Endodermal cell (in vitro differentiated cells): Measurements from ENCODE around the gene ZNRF3. TPM values are rescaled to one million over a fixed set of nuclear protein-coding genes. Genes with fewer than 3 reads are reported as not detected.

Source experiments
- DNase-seq: peaks from one replicate; pipeline ENCODE4 v3.0.0-alpha.2; 2017
- H3K27ac ChIP-seq: 2 replicates; pipeline ENCODE4 v1.5.1; 2013; ENCODE audit warnings: mild to moderate bottlenecking, low read depth, low read length, moderate library complexity
- H3K27me3 ChIP-seq: 2 replicates; pipeline ENCODE4 v1.6.1; 2013; ENCODE audit warnings: mild to moderate bottlenecking, low read length, moderate library complexity; ENCODE audit not compliant: insufficient read depth, control insufficient read depth, poor library complexity, severe bottlenecking
- H3K36me3 ChIP-seq: 2 replicates; pipeline ENCODE4 v1.7.0; 2013; ENCODE audit warnings: mild to moderate bottlenecking, low read length, moderate library complexity; ENCODE audit not compliant: control insufficient read depth, insufficient read depth
- H3K4me1 ChIP-seq: one replicate; pipeline ENCODE4 v1.7.0; 2013; ENCODE audit warnings: low read length; ENCODE audit not compliant: control insufficient read depth, insufficient read depth
- H3K4me3 ChIP-seq: 2 replicates; pipeline ENCODE4 v1.5.1; 2013; ENCODE audit warnings: mild to moderate bottlenecking, low read length, moderate library complexity
- H3K9ac ChIP-seq: 2 replicates; pipeline ENCODE4 v1.6.1; 2013; ENCODE audit warnings: mild to moderate bottlenecking, low read length, moderate library complexity; ENCODE audit not compliant: poor library complexity, severe bottlenecking; ENCODE audit errors: extremely low read depth
- H3K9me3 ChIP-seq: 2 replicates; pipeline ENCODE4 v1.6.1; 2013; ENCODE audit warnings: mild to moderate bottlenecking, low read length, moderate library complexity; ENCODE audit not compliant: control insufficient read depth
- H3K27ac Mint-ChIP-seq: 2 replicates; pipeline ENCODE4 v1.8.0; 2020; ENCODE audit warnings: mixed read lengths
- H3K27me3 Mint-ChIP-seq: 2 replicates; pipeline ENCODE4 v1.8.0; 2021; ENCODE audit warnings: mild to moderate bottlenecking, mixed read lengths; ENCODE audit not compliant: insufficient read depth
- H3K36me3 Mint-ChIP-seq: 2 replicates; pipeline ENCODE4 v1.8.0; 2020; ENCODE audit warnings: low read depth, mixed read lengths
- H3K4me1 Mint-ChIP-seq: 2 replicates; pipeline ENCODE4 v1.8.0; 2020; ENCODE audit warnings: mixed read lengths
- H3K4me3 Mint-ChIP-seq: 2 replicates; pipeline ENCODE4 v1.8.0; 2020; ENCODE audit warnings: mild to moderate bottlenecking, moderate library complexity, mixed read lengths
- H3K9me3 Mint-ChIP-seq: 2 replicates; pipeline ENCODE4 v1.8.0; 2020; ENCODE audit warnings: mild to moderate bottlenecking, mixed read lengths
- WGBS, 2 experiments: methylation state at CpG; one replicate each; pipeline versions ENCODE4 v1.1.5 to v1.1.7; 2013; ENCODE audit warnings: missing lambda C conversion rate in 2 of 2, mixed read lengths in 1 of 2; ENCODE audit not compliant: insufficient coverage in 1 of 2, insufficient read length in 1 of 2; 5-methylcytosine and 5-hydroxymethylcytosine counted together
- total RNA-seq, 2 donors: library from RNA; stranded (reverse); fragmentation: NEBNext Ultra II Directional in 1 of 2; extraction: Animal tissue kit (Norgen Biotek cat#: 25700) in 1 of 2; gene quantifications; 2 replicates in 1 of 2; 3 replicates in 1 of 2; pipeline ENCODE4 v1.2.1, GENCODE V29; 2021
- TF ChIP-seq, protein P1 (sequence below): fragments of 200-600 bp; sonication (generic); conservative IDR thresholded peaks from 2 replicates; pipeline ENCODE4 v1.5.0; 2021; ENCODE audit warnings: antibody characterized with exemption, mild to moderate bottlenecking

The ZNRF3 gene
- total RNA-seq, 2 donors from 2014 or later: 15.8 to 19.8 TPM

DNA sequence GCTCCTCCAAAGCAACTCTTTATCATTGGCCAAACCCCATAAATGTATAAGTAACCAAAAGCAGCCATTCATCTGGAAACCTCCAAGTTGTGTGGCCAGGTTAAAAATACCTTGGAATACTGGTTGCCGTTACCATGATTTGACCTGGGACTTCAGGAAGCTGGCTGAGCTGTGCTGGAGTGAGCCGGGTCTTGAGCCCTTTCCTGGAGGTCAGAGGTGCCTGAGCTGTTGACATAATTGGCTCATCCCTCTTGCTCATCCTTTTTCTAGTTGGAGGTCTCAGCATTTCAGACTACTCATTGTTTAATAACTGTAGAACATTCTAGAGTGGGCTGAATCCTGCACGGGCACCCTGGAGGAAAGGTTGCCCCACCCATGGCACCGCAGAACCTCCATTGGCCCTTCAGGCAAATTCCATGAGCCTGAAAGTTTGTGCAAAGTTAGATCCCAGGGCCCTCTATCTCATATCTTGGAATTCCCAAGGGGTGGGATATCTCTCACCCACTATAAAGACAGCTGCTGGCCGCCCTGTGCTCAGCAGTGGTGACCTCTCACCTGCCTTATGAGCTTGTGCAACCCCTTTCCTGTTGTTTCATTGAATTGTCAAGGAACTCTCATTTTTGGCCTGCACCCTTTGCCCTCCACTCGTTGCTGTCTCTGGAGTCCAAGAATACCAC is 101.2 kb downstream of the ZNRF3 start:
- Histone ChIP-seq H3K4me3 (no peak overlapping the region), H3K36me3 (peaks cover 24% of the 10 kb centered on the region), H3K4me1 (peaks cover 13% of the 10 kb centered on the region), H3K9ac (no peak overlapping the region), H3K9me3 (peaks cover 13% of the 10 kb centered on the region), H3K27me3 (no peaks in the 10 kb centered on the region), H3K27ac (no peak overlapping the region)
- no peak overlapping the region for H3K27ac Mint-ChIP-seq
- H3K36me3 Mint-ChIP-seq: peaks cover 22% of the 10 kb centered on the region
- TF ChIP-seq, protein P1, sequence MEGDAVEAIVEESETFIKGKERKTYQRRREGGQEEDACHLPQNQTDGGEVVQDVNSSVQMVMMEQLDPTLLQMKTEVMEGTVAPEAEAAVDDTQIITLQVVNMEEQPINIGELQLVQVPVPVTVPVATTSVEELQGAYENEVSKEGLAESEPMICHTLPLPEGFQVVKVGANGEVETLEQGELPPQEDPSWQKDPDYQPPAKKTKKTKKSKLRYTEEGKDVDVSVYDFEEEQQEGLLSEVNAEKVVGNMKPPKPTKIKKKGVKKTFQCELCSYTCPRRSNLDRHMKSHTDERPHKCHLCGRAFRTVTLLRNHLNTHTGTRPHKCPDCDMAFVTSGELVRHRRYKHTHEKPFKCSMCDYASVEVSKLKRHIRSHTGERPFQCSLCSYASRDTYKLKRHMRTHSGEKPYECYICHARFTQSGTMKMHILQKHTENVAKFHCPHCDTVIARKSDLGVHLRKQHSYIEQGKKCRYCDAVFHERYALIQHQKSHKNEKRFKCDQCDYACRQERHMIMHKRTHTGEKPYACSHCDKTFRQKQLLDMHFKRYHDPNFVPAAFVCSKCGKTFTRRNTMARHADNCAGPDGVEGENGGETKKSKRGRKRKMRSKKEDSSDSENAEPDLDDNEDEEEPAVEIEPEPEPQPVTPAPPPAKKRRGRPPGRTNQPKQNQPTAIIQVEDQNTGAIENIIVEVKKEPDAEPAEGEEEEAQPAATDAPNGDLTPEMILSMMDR: no peak
- no peaks in the 10 kb centered on the region for H3K27me3 Mint-ChIP-seq
- H3K9me3 Mint-ChIP-seq: peaks cover 7% of the 10 kb centered on the region
- no peak for DNase-seq
- no peak overlapping the region for H3K4me3 Mint-ChIP-seq
- H3K4me1 Mint-ChIP-seq: peaks cover 70% of the 10 kb centered on the region
- 91 to 95% methylated on average over 5 to 6 of the region's 6 CpGs for WGBS, 2 experiments

DNA sequence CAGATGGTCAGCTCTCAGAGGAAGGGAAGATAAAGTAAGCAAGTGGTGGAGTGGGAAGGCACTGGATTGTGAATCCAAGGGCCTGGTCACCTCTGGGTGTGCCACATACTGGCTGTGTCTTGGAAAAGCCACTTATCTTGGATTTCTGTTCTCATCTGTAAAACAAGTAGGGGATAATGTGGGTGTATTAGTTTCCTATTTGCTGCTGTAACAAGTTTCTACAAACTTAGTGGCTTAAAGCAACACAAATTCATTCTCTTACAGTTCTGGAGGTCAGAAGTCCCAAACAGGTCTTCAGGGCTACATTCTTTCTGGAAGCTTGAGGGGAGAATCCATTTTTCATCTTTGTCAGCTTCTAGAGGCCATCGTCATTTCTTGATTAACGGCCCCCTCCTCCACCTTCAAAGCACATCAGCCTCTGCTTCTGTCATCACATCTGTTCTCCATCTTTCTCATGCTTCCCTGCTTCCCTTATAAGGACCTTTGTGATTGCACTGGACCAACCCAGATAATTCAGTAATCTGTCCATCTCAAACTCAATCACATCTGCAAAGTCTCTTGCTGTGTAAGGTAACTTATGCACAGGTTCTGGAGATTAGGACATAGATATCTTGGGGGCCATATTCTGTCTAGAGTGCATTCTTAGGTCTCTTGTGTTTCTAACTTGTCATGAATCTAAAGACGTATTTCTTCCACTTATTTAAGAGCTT is 102.4 kb downstream of the ZNRF3 start:
- H3K4me3 ChIP-seq: peak overlapping the region; percentile 13
- TF ChIP-seq, protein P1: no peak
- H3K27me3 ChIP-seq: no peaks in the 10 kb centered on the region
- peaks cover 13% of the 10 kb centered on the region for H3K9me3 ChIP-seq
- H3K36me3 ChIP-seq: peaks cover 36% of the 10 kb centered on the region
- Mint-ChIP-seq H3K36me3 (peaks cover 28% of the 10 kb centered on the region), H3K4me3 (no peak overlapping the region), H3K4me1 (peaks cover 70% of the 10 kb centered on the region), H3K27me3 (no peaks in the 10 kb centered on the region), H3K27ac (no peak overlapping the region), H3K9me3 (peaks cover 7% of the 10 kb centered on the region)
- H3K27ac ChIP-seq: no peak overlapping the region
- DNase-seq: no peak
- no peak overlapping the region for H3K9ac ChIP-seq
- H3K4me1 ChIP-seq: peaks cover 13% of the 10 kb centered on the region
- WGBS, 2 experiments: 90 to 92% methylated on average over 2 to 3 of the region's 3 CpGs

DNA sequence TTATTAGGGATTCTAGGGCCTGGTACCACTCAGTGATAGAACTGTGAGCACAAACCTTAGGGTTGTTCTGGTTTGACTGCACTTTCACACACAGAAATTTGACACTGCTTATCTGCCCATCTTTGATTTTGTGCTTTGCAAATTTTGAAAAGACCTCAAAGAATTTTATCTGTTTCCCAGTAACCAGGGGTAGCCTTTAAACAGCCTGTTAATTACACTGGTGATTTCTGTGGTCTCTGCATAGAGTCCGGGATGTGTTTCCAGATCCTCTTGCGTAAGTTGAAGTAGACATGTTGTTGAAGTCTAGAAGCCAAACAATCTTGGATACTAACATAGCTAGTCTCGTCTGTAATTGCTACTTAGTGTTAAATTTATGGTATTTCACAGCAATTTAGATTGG is 103.0 kb downstream of the ZNRF3 start:
- no peaks in the 10 kb centered on the region for H3K27me3 Mint-ChIP-seq
- Histone ChIP-seq H3K27ac (no peak overlapping the region), H3K36me3 (peaks cover 38% of the 10 kb centered on the region), H3K4me1 (peaks cover 13% of the 10 kb centered on the region), H3K27me3 (no peaks in the 10 kb centered on the region), H3K4me3 (peak overlapping the region; percentile 13), H3K9ac (no peak overlapping the region), H3K9me3 (peaks cover 13% of the 10 kb centered on the region)
- DNase-seq: no peak
- WGBS, 2 experiments: 88 to 93% methylated on average over 3 of the region's 3 CpGs
- no peak overlapping the region for H3K27ac Mint-ChIP-seq
- peaks cover 32% of the 10 kb centered on the region for H3K36me3 Mint-ChIP-seq
- H3K4me3 Mint-ChIP-seq: no peak overlapping the region
- TF ChIP-seq, protein P1: no peak
- H3K9me3 Mint-ChIP-seq: peaks cover 7% of the 10 kb centered on the region
- peaks cover 70% of the 10 kb centered on the region for H3K4me1 Mint-ChIP-seq
